ENCODE data around the gene ZNF576. TPM values are rescaled to one million over a fixed set of nuclear protein-coding genes. Genes with fewer than 3 reads are reported as not detected.

The ZNF576 gene
- total and polyA plus RNA-seq, 2 of the 4 experiments (the other 2 are of a cell fraction), result 13.8 to 19.5 TPM

DNA sequence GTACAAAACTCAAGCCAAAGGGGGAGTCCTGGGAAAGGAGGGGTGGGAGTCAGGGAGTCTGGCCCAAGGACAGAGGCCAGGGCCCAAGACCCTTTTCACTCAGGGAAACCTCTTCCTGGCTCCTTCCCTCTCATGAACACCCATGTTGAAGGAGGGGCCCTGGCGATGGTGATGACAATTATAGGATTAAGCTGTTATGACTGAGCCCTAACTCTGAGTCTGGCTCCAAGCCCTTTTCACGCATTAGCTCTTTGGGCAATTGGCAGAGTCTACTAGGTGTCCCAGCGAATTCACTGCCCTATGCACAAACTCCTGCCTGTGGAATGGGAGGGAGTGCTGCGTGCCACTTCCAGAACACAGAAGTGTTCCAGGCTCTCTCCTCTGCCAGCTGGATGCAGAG, 42.7 kb upstream of the ZNF576 start:
- POLR2A ChIA-PET (ENCODE audit: unreplicated experiment), result no interaction called here
- no peak overlapping the region for H2AFZ ChIP-seq (replicated peaks; ENCODE audit: low read length, poor library complexity)
- no peak overlapping the region for H4K5ac ChIP-seq (ENCODE audit: low read depth, low read length)
- H3K36me3 ChIP-seq (ENCODE audit: control insufficient read depth, insufficient read depth, low read length), result peaks cover 31% of the 10 kb centered on the region
- H2AK5ac ChIP-seq (ENCODE audit: low read depth, low read length), result no peak overlapping the region
- no peak overlapping the region for H4K91ac ChIP-seq (ENCODE audit: insufficient read depth, low read depth, low read length)
- H2AK9ac ChIP-seq (replicated peaks; ENCODE audit: low read depth, low read length, poor library complexity), result no peak overlapping the region
- H3K9me3 ChIP-seq (ENCODE audit: control insufficient read depth, insufficient read depth, low read length), result no peaks in the 10 kb centered on the region
- intact Hi-C loops (cut with micrococcal nuclease), result no loop called here
- H4K20me1 ChIP-seq (ENCODE audit: insufficient read depth, low read length), result no peaks in the 10 kb centered on the region
- no peak overlapping the region for H4K8ac ChIP-seq (ENCODE audit: low read depth in 2 of 2, low read length in 2 of 2)
- H2BK5ac ChIP-seq (ENCODE audit: low read depth, low read length, poor library complexity, severe bottlenecking), result no peak overlapping the region
- in situ Hi-C loops (cut with MboI; ENCODE audit: low sequenced_read_pairs), result loop anchor here (5.0 kb wide), 1 partner anchor 99 kb away; no protein-coding TSS in a partner anchor
- no peak overlapping the region for H3K14ac ChIP-seq (replicated peaks; ENCODE audit: low read depth, low read length)
- no peak for DNase-seq
- no peak overlapping the region for H3K23ac ChIP-seq (ENCODE audit: low read depth, low read length)
- no peak overlapping the region for H2BK15ac ChIP-seq (ENCODE audit: low read depth, low read length)
- H3K4me3 ChIP-seq (ENCODE audit: insufficient read depth, low read depth, low read length), result no peak overlapping the region
- no peak overlapping the region for H3K9ac ChIP-seq (ENCODE audit: low read depth, low read length)
- peaks cover 2% of the 10 kb centered on the region; the same call in 1 of the 2 replicates for H3K4me1 ChIP-seq (ENCODE audit: control insufficient read depth, insufficient read depth, low read length)
- no peaks in the 10 kb centered on the region for H3K9me1 ChIP-seq (ENCODE audit: insufficient read depth, low read length)
- no peak for TF ChIP-seq MAFK (IDR thresholded peaks at IDR 0.05; ENCODE audit: low read depth, low read length)
- no peak for TF ChIP-seq CHD1 (IDR thresholded peaks at IDR 0.05; ENCODE audit: low read depth, low read length)
- no peak for TF ChIP-seq POLR2A (IDR thresholded peaks at IDR 0.05; ENCODE audit: low read depth, low read length)
- TF ChIP-seq RAD21 (IDR thresholded peaks at IDR 0.05; ENCODE audit: low read length), result no peak
- no peak for TF ChIP-seq NFE2L2 (IDR thresholded peaks at IDR 0.05; ENCODE audit: low read depth, low read length)
- TF ChIP-seq, protein P1, sequence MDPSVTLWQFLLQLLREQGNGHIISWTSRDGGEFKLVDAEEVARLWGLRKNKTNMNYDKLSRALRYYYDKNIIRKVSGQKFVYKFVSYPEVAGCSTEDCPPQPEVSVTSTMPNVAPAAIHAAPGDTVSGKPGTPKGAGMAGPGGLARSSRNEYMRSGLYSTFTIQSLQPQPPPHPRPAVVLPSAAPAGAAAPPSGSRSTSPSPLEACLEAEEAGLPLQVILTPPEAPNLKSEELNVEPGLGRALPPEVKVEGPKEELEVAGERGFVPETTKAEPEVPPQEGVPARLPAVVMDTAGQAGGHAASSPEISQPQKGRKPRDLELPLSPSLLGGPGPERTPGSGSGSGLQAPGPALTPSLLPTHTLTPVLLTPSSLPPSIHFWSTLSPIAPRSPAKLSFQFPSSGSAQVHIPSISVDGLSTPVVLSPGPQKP (IDR thresholded peaks at IDR 0.05; ENCODE audit: borderline replicate concordance, low read depth, low read length), result no peak
- TF ChIP-seq CEBPB (IDR thresholded peaks at IDR 0.05; ENCODE audit: low read depth, low read length), result no peak
- no peak for TF ChIP-seq SMC3 (IDR thresholded peaks at IDR 0.05; ENCODE audit: low read depth, low read length)
- TF ChIP-seq RFX5 (IDR thresholded peaks at IDR 0.05; ENCODE audit: low read depth, low read length), result no peak
- TF ChIP-seq, protein P2, sequence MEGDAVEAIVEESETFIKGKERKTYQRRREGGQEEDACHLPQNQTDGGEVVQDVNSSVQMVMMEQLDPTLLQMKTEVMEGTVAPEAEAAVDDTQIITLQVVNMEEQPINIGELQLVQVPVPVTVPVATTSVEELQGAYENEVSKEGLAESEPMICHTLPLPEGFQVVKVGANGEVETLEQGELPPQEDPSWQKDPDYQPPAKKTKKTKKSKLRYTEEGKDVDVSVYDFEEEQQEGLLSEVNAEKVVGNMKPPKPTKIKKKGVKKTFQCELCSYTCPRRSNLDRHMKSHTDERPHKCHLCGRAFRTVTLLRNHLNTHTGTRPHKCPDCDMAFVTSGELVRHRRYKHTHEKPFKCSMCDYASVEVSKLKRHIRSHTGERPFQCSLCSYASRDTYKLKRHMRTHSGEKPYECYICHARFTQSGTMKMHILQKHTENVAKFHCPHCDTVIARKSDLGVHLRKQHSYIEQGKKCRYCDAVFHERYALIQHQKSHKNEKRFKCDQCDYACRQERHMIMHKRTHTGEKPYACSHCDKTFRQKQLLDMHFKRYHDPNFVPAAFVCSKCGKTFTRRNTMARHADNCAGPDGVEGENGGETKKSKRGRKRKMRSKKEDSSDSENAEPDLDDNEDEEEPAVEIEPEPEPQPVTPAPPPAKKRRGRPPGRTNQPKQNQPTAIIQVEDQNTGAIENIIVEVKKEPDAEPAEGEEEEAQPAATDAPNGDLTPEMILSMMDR (conservative IDR thresholded peaks at IDR 0.05; ENCODE audit: low read depth, low read length), result no peak
- TF ChIP-seq MXI1 (IDR thresholded peaks at IDR 0.05; ENCODE audit: borderline replicate concordance, low read depth, low read length), result no peak
- TF ChIP-seq BHLHE40 (IDR thresholded peaks at IDR 0.05; ENCODE audit: low read depth, low read length), result no peak
- TF ChIP-seq FOS (IDR thresholded peaks at IDR 0.05; ENCODE audit: low read depth, low read length), result no peak
- TF ChIP-seq, protein P3, sequence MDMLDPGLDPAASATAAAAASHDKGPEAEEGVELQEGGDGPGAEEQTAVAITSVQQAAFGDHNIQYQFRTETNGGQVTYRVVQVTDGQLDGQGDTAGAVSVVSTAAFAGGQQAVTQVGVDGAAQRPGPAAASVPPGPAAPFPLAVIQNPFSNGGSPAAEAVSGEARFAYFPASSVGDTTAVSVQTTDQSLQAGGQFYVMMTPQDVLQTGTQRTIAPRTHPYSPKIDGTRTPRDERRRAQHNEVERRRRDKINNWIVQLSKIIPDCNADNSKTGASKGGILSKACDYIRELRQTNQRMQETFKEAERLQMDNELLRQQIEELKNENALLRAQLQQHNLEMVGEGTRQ (IDR thresholded peaks at IDR 0.05; ENCODE audit: low read depth, low read length), result no peak
- no peak for TF ChIP-seq MAZ (IDR thresholded peaks at IDR 0.05; ENCODE audit: borderline replicate concordance, low read depth, low read length)
- TF ChIP-seq RCOR1 (IDR thresholded peaks at IDR 0.05; ENCODE audit: insufficient replicate concordance, low read length), result no peak
- no peak overlapping the region for H3K4ac ChIP-seq (ENCODE audit: low read depth, low read length)
- H3K18ac ChIP-seq (ENCODE audit: low read depth, low read length), result no peak overlapping the region
- H3K79me1 ChIP-seq (ENCODE audit: low read depth in 1 of 2, low read length in 2 of 2), result peaks cover 7 to 9% of the 10 kb centered on the region in 2 experiments; a peak in 3 of 4 replicates
- CTCF ChIA-PET, result interaction anchor here (2.8 kb wide), 1 partner anchor 18 kb away, joined by 15 read pairs; no protein-coding TSS in a partner anchor
- H3K27me3 ChIP-seq (ENCODE audit: control insufficient read depth, insufficient read depth, low read length), result no peaks in the 10 kb centered on the region
- dilution Hi-C loops (cut with HindIII; ENCODE audit: low sequenced_read_pairs, unreplicated experiment), result no loop called here
- H3K56ac ChIP-seq (ENCODE audit: extremely low read depth, insufficient read depth, low read length), result no peak overlapping the region
- H3K4me2 ChIP-seq (ENCODE audit: low read depth, low read length), result no peak overlapping the region
- no TSS peak for BruUV-seq (replicated peaks)
- no peak for ATAC-seq (ENCODE audit: low read depth)
- H2BK20ac ChIP-seq (ENCODE audit: low read depth, low read length), result no peak overlapping the region
- no peak overlapping the region for H3K27ac ChIP-seq (ENCODE audit: insufficient read depth, low read length)
- no peak overlapping the region for H2BK120ac ChIP-seq (ENCODE audit: low read depth, low read length)
- WGBS, 2 experiments (ENCODE audit: extremely low coverage in 2 of 2, insufficient read length in 1 of 2), result 80% methylated on average over 1 of the region's 4 CpGs; no CpG with 5 or more reads in 1 of the 2 experiments

Measured in IMR-90 (cell line).